GM12892 (cell line): ENCODE measurements around the gene ATXN1.

Experiments
- POLR2A ChIP-seq: IDR thresholded peaks from 2 replicates; pipeline ENCODE4 v1.6.1; 2011; ENCODE audit warnings: low read depth, low read length, control low read depth
- POLR2AphosphoS5 ChIP-seq: IDR thresholded peaks from 2 replicates; pipeline ENCODE4 v1.6.1; 2011; ENCODE audit warnings: low read depth, low read length, control low read depth

DNA sequence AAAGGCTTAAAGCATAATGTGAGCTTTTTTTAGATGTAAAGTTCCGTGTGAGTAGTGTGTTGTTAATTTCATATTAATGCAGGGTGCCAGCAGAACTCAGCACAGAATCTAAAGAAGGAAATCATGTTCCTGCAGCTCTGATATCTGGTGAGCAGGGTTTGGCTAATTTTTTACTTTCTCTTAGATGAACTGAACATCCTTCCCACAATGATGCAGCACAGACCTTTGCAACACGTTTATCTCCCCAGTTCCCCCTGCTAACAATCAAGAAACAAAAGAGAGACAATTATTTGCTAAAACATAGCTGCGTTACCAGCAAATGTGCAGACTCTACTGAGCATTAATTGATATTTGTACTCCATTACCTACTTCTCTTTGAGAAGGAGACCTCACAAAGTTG is 39.1 kb upstream of the ATXN1 start:
- TF ChIP-seq POLR2AphosphoS5 (no peak), POLR2A (no peak)
